Measurements from ENCODE around the gene LRRK2. TPM values are rescaled to one million over a fixed set of nuclear protein-coding genes. Genes with fewer than 3 reads are reported as not detected.
"Not testable (repeated sequence)": the region's sequence is repeated elsewhere in the genome, so short reads cannot be mapped to it uniquely, and the experiment has no call there.

Gene LRRK2
- total RNA-seq, 1 experiment from 2014 or later: not detected

- DNase-seq (ENCODE audit: low spot score): no peak
Observed at GRCh38 chr12:40248034-40248433, 23.2 kb downstream of the LRRK2 start.

GRCh38 chr12:40248585-40249297 lies 23.9 kb downstream of the LRRK2 start:
- no peak for DNase-seq (ENCODE audit: low spot score)

GRCh38 chr12:40250652-40251051 lies 25.9 kb downstream of the LRRK2 start:
- not testable (repeated sequence) for DNase-seq (ENCODE audit: low spot score)

- DNase-seq (ENCODE audit: low spot score): no peak
Observed at GRCh38 chr12:40253936-40254335, 29.1 kb downstream of the LRRK2 start.

GRCh38 chr12:40254455-40255085 lies 29.8 kb downstream of the LRRK2 start:
- DNase-seq (ENCODE audit: low spot score): no peak

GRCh38 chr12:40258371-40258770 lies 33.6 kb downstream of the LRRK2 start:
- DNase-seq (ENCODE audit: low spot score): no peak

GRCh38 chr12:40261937-40262336 lies 37.1 kb downstream of the LRRK2 start:
- DNase-seq (ENCODE audit: low spot score): no peak

- no peak for DNase-seq (ENCODE audit: low spot score)
Observed at GRCh38 chr12:40262657-40263056, 37.9 kb downstream of the LRRK2 start.

- DNase-seq (ENCODE audit: low spot score): no peak
Observed at GRCh38 chr12:40263616-40264409, 39.0 kb downstream of the LRRK2 start.

GRCh38 chr12:40271981-40272664 lies 47.3 kb downstream of the LRRK2 start:
- DNase-seq (ENCODE audit: low spot score): no peak

GRCh38 chr12:40281791-40282364 lies 57.1 kb downstream of the LRRK2 start:
- no peak for DNase-seq (ENCODE audit: low spot score)

GRCh38 chr12:40286583-40286982 lies 61.8 kb downstream of the LRRK2 start:
- no peak for DNase-seq (ENCODE audit: low spot score)

- DNase-seq (ENCODE audit: low spot score): no peak
Observed at GRCh38 chr12:40287369-40287975, 62.7 kb downstream of the LRRK2 start.

GRCh38 chr12:40292788-40293429 lies 68.1 kb downstream of the LRRK2 start:
- no peak for DNase-seq (ENCODE audit: low spot score)

- DNase-seq (ENCODE audit: low spot score): no peak
Observed at GRCh38 chr12:40298341-40298740, 73.5 kb downstream of the LRRK2 start.

- DNase-seq (ENCODE audit: low spot score): no peak
Observed at GRCh38 chr12:40300490-40300889, 75.7 kb downstream of the LRRK2 start.

GRCh38 chr12:40309001-40309400 lies 84.2 kb downstream of the LRRK2 start:
- DNase-seq (ENCODE audit: low spot score): no peak

- no peak for DNase-seq (ENCODE audit: low spot score)
Observed at GRCh38 chr12:40310211-40310610, 85.4 kb downstream of the LRRK2 start.

- DNase-seq (ENCODE audit: low spot score): no peak
Observed at GRCh38 chr12:40312196-40312595, 87.4 kb downstream of the LRRK2 start.

GRCh38 chr12:40312982-40313576 lies 88.3 kb downstream of the LRRK2 start:
- DNase-seq (ENCODE audit: low spot score): peak; percentile 7

Data from HT-29 (cell line).